Adrenal gland (tissue), 5 donors: ENCODE data around the gene LIMS2.

Experiments used
- POLR2A ChIP-seq, 2 donors: fragments of 450-650 bp; IDR thresholded peaks; one replicate each; pipeline ENCODE4 v1.6.1; 2017; ENCODE audit warnings: antibody characterized with exemption in 2 of 2, mild to moderate bottlenecking in 2 of 2, moderate library complexity in 1 of 2
- TF ChIP-seq, protein P1 (sequence below), 6 experiments: fragments of 450-650 bp in 4 of 6; fragments of 200-600 bp in 2 of 6; sonication (generic) in 1 of 6; IDR thresholded peaks; 1 replicate in 5 of 6; 2 replicates in 1 of 6; pipeline versions ENCODE4 v1.5.1 to v1.8.0; 2016 to 2021; ENCODE audit warnings: antibody characterized with exemption in 6 of 6, mild to moderate bottlenecking in 2 of 6, moderate library complexity in 1 of 6
- donor health status: DM: no; HTN: no; CAD: no.

DNA sequence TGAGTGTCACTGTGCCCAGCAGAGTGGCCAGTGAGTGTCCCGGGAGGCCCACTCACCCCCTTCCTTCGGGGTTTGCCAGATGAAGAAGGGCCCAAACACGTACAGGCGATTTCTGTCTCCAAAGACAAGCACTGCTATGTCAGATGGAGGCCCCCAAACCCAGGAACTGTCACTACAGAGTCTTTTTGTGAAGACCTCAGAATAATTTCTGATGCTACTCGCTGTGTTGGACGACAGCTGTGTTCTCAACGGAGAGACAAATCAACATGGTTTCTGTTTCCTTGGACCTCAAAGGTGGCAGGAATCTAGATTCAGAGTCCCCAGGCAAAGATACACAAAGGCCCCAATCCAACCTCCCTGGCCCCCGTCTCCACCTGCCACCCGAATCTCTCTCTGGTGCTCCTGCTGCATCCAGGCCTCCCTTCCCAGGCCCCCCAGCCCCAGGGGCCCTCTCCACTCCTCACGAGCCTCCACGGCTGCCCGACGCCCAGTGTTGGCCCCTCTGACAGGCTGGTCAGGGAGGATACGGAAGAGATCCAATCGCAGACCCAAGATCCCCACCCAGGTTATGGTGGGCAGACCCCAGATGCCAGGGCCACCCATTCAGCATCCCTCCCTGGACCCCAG, 31.8 kb downstream of the LIMS2 start:
- TF ChIP-seq POLR2A (IDR thresholded peaks at IDR 0.05): no peak
- TF ChIP-seq, protein P1, sequence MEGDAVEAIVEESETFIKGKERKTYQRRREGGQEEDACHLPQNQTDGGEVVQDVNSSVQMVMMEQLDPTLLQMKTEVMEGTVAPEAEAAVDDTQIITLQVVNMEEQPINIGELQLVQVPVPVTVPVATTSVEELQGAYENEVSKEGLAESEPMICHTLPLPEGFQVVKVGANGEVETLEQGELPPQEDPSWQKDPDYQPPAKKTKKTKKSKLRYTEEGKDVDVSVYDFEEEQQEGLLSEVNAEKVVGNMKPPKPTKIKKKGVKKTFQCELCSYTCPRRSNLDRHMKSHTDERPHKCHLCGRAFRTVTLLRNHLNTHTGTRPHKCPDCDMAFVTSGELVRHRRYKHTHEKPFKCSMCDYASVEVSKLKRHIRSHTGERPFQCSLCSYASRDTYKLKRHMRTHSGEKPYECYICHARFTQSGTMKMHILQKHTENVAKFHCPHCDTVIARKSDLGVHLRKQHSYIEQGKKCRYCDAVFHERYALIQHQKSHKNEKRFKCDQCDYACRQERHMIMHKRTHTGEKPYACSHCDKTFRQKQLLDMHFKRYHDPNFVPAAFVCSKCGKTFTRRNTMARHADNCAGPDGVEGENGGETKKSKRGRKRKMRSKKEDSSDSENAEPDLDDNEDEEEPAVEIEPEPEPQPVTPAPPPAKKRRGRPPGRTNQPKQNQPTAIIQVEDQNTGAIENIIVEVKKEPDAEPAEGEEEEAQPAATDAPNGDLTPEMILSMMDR (IDR thresholded peaks at IDR 0.05): no peak
